Tibial artery (tissue), 4 donors: Measurements from ENCODE around the gene PLEKHG1.

Experiments used
- DNase-seq, 2 donors: peaks; one replicate each; pipeline ENCODE4 v3.0.0-alpha.2; 2019
- H3K27ac ChIP-seq, 2 donors: fragments of 200-600 bp; sonication (generic) in 1 of 2; 1 replicate in 1 of 2; 2 replicates in 1 of 2; pipeline ENCODE4 v1.5.1; 2018 to 2019; ENCODE audit warnings: mild to moderate bottlenecking in 1 of 2
- H3K27me3 ChIP-seq, 2 donors: fragments of 200-600 bp; sonication (generic) in 1 of 2; one replicate each; pipeline versions ENCODE4 v1.5.1 to v1.6.0; 2016 to 2019
- H3K36me3 ChIP-seq, 3 donors: fragments of 200-600 bp; sonication (generic) in 2 of 3; one replicate each; pipeline ENCODE4 v1.5.1; 2016 to 2019; ENCODE audit warnings: mild to moderate bottlenecking in 2 of 3
- H3K4me1 ChIP-seq, 4 donors: fragments of 200-600 bp; sonication (generic) in 2 of 4; 1 replicate in 3 of 4; 2 replicates in 1 of 4; pipeline ENCODE4 v1.5.1; 2016 to 2019
- H3K4me3 ChIP-seq, 2 donors: fragments of 200-600 bp; sonication (generic) in 1 of 2; 1 replicate in 1 of 2; 2 replicates in 1 of 2; pipeline ENCODE4 v1.5.1; 2018 to 2019; ENCODE audit warnings: mild to moderate bottlenecking in 2 of 2
- H3K9me3 ChIP-seq, 3 donors: fragments of 200-600 bp; sonication (generic) in 1 of 3; one replicate each; pipeline ENCODE4 v1.5.1; 2016 to 2019
- intact Hi-C: fragments of 100-400 bp; cut with DNase I; formaldehyde crosslinking; loops from one replicate; pipeline ENCODE4 v1.15.0; 2023; ENCODE audit warnings: low total_unique reads
- TF ChIP-seq, protein P1 (sequence below), 2 experiments: fragments of 200-600 bp in 1 of 2; fragments of 450-650 bp in 1 of 2; IDR thresholded peaks; one replicate each; pipeline ENCODE4 v1.5.1; 2017 to 2019; ENCODE audit warnings: antibody characterized with exemption in 2 of 2, mild to moderate bottlenecking in 1 of 2, moderate library complexity in 1 of 2

The PLEKHG1 gene

DNA sequence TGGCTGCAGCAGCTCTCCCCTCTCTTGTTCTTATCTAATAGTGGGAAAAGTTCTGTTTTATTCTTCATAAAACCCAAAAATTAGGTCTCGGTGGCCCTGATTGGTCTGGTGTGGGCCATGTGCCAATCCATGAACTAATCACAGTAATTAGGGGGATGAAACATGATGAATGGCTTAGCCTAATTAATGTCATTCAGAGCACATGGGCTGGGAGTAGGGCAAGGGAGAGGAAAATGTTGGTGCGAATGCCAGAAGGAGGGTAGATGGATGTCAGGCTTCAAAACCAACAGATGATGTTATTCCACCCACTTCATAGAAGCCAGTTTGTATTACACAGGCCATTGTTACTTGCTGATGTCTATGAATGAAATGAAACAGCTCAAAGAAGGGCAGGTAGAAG is 46.5 kb downstream of the PLEKHG1 start:
- intact Hi-C loops: no loop called here

DNA sequence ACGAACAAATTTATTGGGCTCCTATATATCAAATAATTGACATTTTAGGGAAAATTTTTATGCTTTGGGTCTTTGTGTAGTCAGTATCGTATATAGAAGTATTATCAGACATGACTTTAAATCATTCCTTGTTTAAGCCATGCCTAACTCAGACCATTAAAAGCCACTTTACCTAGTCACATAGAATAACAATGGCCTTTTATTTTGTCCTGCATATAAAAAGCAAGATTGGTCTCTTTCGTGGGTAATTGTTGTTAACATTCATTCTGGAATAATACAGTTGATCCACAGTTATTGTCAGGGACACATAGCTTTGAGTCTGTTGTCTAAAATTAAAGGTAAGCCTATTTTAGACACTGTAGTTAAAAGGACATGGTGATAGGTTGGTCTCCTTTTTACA is 47.4 kb downstream of the PLEKHG1 start:
- TF ChIP-seq, protein P1, sequence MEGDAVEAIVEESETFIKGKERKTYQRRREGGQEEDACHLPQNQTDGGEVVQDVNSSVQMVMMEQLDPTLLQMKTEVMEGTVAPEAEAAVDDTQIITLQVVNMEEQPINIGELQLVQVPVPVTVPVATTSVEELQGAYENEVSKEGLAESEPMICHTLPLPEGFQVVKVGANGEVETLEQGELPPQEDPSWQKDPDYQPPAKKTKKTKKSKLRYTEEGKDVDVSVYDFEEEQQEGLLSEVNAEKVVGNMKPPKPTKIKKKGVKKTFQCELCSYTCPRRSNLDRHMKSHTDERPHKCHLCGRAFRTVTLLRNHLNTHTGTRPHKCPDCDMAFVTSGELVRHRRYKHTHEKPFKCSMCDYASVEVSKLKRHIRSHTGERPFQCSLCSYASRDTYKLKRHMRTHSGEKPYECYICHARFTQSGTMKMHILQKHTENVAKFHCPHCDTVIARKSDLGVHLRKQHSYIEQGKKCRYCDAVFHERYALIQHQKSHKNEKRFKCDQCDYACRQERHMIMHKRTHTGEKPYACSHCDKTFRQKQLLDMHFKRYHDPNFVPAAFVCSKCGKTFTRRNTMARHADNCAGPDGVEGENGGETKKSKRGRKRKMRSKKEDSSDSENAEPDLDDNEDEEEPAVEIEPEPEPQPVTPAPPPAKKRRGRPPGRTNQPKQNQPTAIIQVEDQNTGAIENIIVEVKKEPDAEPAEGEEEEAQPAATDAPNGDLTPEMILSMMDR (IDR thresholded peaks at IDR 0.05): no peak
- Histone ChIP-seq H3K9me3 (no peaks in the 10 kb centered on the region), H3K27ac (no peak overlapping the region), H3K4me1 (no peaks in the 10 kb centered on the region), H3K36me3 (no peaks in the 10 kb centered on the region), H3K4me3 (no peak overlapping the region), H3K27me3 (no peaks in the 10 kb centered on the region)
- DNase-seq: no peak
- intact Hi-C loops: no loop called here

More for the DNA sequence above, 46.5 kb downstream of the PLEKHG1 start:
- H3K27ac ChIP-seq: no peak overlapping the region
- no peaks in the 10 kb centered on the region for H3K27me3 ChIP-seq
- H3K36me3 ChIP-seq: no peaks in the 10 kb centered on the region
- DNase-seq: no peak
- no peaks in the 10 kb centered on the region for H3K4me1 ChIP-seq
- TF ChIP-seq, protein P1 (IDR thresholded peaks at IDR 0.05): no peak
- H3K9me3 ChIP-seq: no peaks in the 10 kb centered on the region
- H3K4me3 ChIP-seq: no peak overlapping the region
